AG04449 (cell line): ENCODE measurements around the gene SMDT1.
A peak's percentile ranks its signal among the peaks of the same experiment; 100 is the strongest.

Experiments used
- CTCF ChIA-PET: fragments of 350-600 bp; formaldehyde crosslinking; extraction: SDS; loops from one replicate; lab custom pipeline; 2021; ENCODE audit warnings: antibody characterized with exemption; lab: Yijun Ruan, JAX
- POLR2A ChIA-PET: fragments of 400-600, 350-600 bp; formaldehyde crosslinking; extraction: SDS; loops from one replicate; lab custom pipeline; 2020; ENCODE audit warnings: antibody characterized with exemption, inconsistent platforms; lab: Yijun Ruan, JAX
- DNase-seq: peaks from one replicate; pipeline ENCODE4 v3.0.0-alpha.2; 2010; ENCODE audit warnings: low read depth, low spot score
- H3K4me3 ChIP-seq: 2 replicates; pipeline ENCODE4 v1.5.1; 2011; ENCODE audit warnings: low read depth, mild to moderate bottlenecking, control low read depth, low read length
- CTCF ChIP-seq: IDR thresholded peaks from one replicate; pipeline ENCODE4 v1.5.1; 2011; ENCODE audit warnings: mild to moderate bottlenecking, moderate library complexity, low read length, control low read depth, inconsistent platforms; ENCODE audit not compliant: insufficient read depth; ENCODE audit errors: missing control alignments

Gene SMDT1

GRCh38 chr22:42080287-42080686, 787 bp downstream of the SMDT1 start:
- no peak for DNase-seq
- CTCF ChIA-PET, result interaction anchor here (1.2 to 4.6 kb wide), 3 partner anchors 10 to 364 kb away, joined by 3 to 44 read pairs (median 8); partner anchors contain the start of gene NDUFA6
- POLR2A ChIA-PET, result interaction anchor here (1.5 kb wide), 1 partner anchor 10 kb away, joined by 10 read pairs; the partner anchor contains the start of gene NDUFA6
- TF ChIP-seq CTCF, result no peak
- peak overlapping the region; percentile 89 for H3K4me3 ChIP-seq

GRCh38 chr22:42083119-42083518, 3.6 kb downstream of the SMDT1 start:
- no peak overlapping the region for H3K4me3 ChIP-seq
- CTCF ChIA-PET, result interaction anchor here (1.0 to 1.5 kb wide), 2 partner anchors 8 to 386 kb away, joined by 4 to 8 read pairs; no protein-coding TSS in a partner anchor
- no peak for DNase-seq
- POLR2A ChIA-PET, result no interaction called here
- TF ChIP-seq CTCF, result no peak

GRCh38 chr22:42084874-42085273, 5.4 kb downstream of the SMDT1 start:
- POLR2A ChIA-PET, result no interaction called here
- H3K4me3 ChIP-seq, result no peak overlapping the region
- no peak for TF ChIP-seq CTCF
- DNase-seq, result no peak
- CTCF ChIA-PET, result no interaction called here

- DNase-seq, result no peak
- ChIA-PET POLR2A (interaction anchor here (0.6 kb wide), 1 partner anchor 475 kb away, joined by 3 read pairs; no protein-coding TSS in a partner anchor), CTCF (no interaction called here)
- H3K4me3 ChIP-seq, result no peak overlapping the region
- no peak for TF ChIP-seq CTCF
Measured at GRCh38 chr22:42086051-42086450, 6.6 kb downstream of the SMDT1 start.

- peak; percentile 95 for TF ChIP-seq CTCF
- ChIA-PET POLR2A (interaction anchor here (1.2 to 2.3 kb wide), 3 partner anchors 11 to 353 kb away, joined by 3 to 10 read pairs (median 3); partner anchors contain the start of gene SMDT1), CTCF (interaction anchor here (0.6 to 5.6 kb wide), 40 partner anchors 8 to 394 kb away, joined by 3 to 177 read pairs (median 4); partner anchors contain the start of genes CENPM, NFAM1 and SMDT1)
- H3K4me3 ChIP-seq, result peak within 1 kb of the TSS; percentile 97
- DNase-seq, result peak; percentile 92
Measured at GRCh38 chr22:42090596-42091454, 11.3 kb downstream of the SMDT1 start, which contains the start of gene NDUFA6. TSS of gene NDUFA6 (minus strand) at chr22:42090772. CDS start at chr22:42090744, 28 bp downstream.

GRCh38 chr22:42091455-42091782, 11.9 kb downstream of the SMDT1 start:
- TF ChIP-seq CTCF, result no peak
- H3K4me3 ChIP-seq, result peak overlapping the region; percentile 67
- ChIA-PET POLR2A (interaction anchor here (1.4 to 2.3 kb wide), 2 partner anchors 11 to 352 kb away, joined by 3 to 10 read pairs; partner anchors contain the start of gene SMDT1), CTCF (interaction anchor here (0.6 to 5.6 kb wide), 38 partner anchors 8 to 394 kb away, joined by 3 to 177 read pairs (median 4); partner anchors contain the start of genes CENPM, NFAM1 and SMDT1)
- DNase-seq, result no peak
